Testis (tissue), 3 donors: ENCODE measurements around the gene HAAO. TPM values are rescaled to one million over a fixed set of nuclear protein-coding genes. Genes with fewer than 3 reads are reported as not detected.

Experiments
- DNase-seq: peaks from one replicate; pipeline ENCODE4 v3.0.0-alpha.2; 2019
- H3K27ac ChIP-seq, 2 donors: fragments of 200-600 bp; sonication (generic); one replicate each; pipeline ENCODE4 v1.5.1; 2019
- H3K27me3 ChIP-seq: fragments of 200-600 bp; sonication (generic); one replicate; pipeline ENCODE4 v1.5.1; 2019
- H3K36me3 ChIP-seq: fragments of 200-600 bp; sonication (generic); one replicate; pipeline ENCODE4 v1.5.1; 2017; ENCODE audit warnings: low read depth; ENCODE audit errors: missing control alignments
- H3K4me1 ChIP-seq: fragments of 200-600 bp; sonication (generic); one replicate; pipeline ENCODE4 v1.5.1; 2019
- H3K4me3 ChIP-seq, 2 donors: fragments of 200-600 bp; sonication (generic); one replicate each; pipeline ENCODE4 v1.5.1; 2017 to 2019
- H3K9me3 ChIP-seq: fragments of 200-600 bp; sonication (generic); one replicate; pipeline ENCODE4 v1.5.1; 2017
- POLR2A ChIP-seq: fragments of 450-650 bp; IDR thresholded peaks from one replicate; pipeline ENCODE4 v1.6.1; 2017; ENCODE audit warnings: antibody characterized with exemption, mild to moderate bottlenecking, moderate library complexity
- WGBS, 2 donors: methylation state at CpG; one replicate each; pipeline ENCODE4 v1.1.5; 2018; 5-methylcytosine and 5-hydroxymethylcytosine counted together
- intact Hi-C: fragments of 100-400 bp; cut with DNase I; formaldehyde crosslinking; loops from one replicate; pipeline ENCODE4 v1.15.1; 2023; ENCODE audit warnings: low total_unique reads
- polyA plus RNA-seq: library from polyadenylated mRNA; stranded (reverse); fragments of 350-450 nt; fragmentation: Illumina TruSeq; extraction: RNeasy Lipid Tissue Mini Kit (QIAGEN cat#74804); gene quantifications from one replicate; pipeline ENCODE4 v1.2.3, GENCODE V29; 2014; ENCODE audit warnings: low read depth, low replicate concordance; ENCODE audit not compliant: insufficient read depth
- total RNA-seq, 2 donors: library from RNA; depleted of rRNA; stranded (reverse); fragments of >200 nt; gene quantifications; one replicate each; pipeline ENCODE4 v1.2.3, GENCODE V29; 2016
- TF ChIP-seq, protein P1 (sequence below), 3 experiments: fragments of 450-650 bp in 2 of 3; fragments of 200-600 bp in 1 of 3; sonication (generic) in 1 of 3; IDR thresholded peaks; one replicate each; pipeline ENCODE4 v1.5.1; 2016 to 2019; ENCODE audit warnings: antibody characterized with exemption in 3 of 3, mild to moderate bottlenecking in 2 of 3, moderate library complexity in 1 of 3

Gene HAAO
- total and polyA plus RNA-seq, 3 donors from 2014 or later, result 3.2 to 6.0 (median 5.3) TPM

DNA sequence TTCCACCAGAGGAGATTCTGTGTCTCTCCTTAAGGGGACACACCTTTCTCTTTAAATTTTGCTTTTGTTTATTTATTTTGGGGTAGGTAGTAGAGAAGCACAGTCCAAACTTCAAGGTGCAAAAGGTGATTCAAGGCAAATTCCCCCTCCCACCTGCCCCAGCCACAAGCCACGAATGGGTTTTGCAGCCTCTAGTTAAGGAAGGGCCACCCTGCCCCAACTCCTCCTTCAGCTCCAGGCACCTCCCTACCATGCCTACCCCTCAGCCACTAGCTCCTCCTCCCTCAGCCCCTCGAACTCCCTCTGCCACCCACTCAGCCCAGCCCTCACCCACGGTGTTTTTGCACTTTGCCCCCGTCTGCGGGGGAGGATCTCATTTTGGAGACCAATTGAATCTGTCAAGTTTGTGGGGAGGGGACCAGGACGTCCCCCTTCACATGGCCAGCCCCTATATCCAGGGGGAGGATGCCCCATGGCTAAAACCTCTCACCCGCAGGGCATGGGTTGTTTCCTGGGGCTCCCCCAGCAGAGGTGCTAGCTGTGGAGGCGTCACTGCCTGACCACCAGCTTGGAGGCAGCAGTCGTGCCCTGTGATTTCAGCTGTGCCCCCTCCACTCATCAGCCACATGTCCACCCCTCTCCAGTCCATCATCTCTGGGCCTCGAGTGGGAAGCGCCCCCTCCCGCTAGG lies 4.5 kb downstream of the HAAO start:
- Histone ChIP-seq H3K36me3 (no peaks in the 10 kb centered on the region), H3K4me1 (no peaks in the 10 kb centered on the region), H3K27me3 (no peaks in the 10 kb centered on the region), H3K4me3 (no peak overlapping the region), H3K27ac (no peak overlapping the region), H3K9me3 (no peaks in the 10 kb centered on the region)
- TF ChIP-seq, protein P1, sequence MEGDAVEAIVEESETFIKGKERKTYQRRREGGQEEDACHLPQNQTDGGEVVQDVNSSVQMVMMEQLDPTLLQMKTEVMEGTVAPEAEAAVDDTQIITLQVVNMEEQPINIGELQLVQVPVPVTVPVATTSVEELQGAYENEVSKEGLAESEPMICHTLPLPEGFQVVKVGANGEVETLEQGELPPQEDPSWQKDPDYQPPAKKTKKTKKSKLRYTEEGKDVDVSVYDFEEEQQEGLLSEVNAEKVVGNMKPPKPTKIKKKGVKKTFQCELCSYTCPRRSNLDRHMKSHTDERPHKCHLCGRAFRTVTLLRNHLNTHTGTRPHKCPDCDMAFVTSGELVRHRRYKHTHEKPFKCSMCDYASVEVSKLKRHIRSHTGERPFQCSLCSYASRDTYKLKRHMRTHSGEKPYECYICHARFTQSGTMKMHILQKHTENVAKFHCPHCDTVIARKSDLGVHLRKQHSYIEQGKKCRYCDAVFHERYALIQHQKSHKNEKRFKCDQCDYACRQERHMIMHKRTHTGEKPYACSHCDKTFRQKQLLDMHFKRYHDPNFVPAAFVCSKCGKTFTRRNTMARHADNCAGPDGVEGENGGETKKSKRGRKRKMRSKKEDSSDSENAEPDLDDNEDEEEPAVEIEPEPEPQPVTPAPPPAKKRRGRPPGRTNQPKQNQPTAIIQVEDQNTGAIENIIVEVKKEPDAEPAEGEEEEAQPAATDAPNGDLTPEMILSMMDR (IDR thresholded peaks at IDR 0.05), result no peak
- TF ChIP-seq POLR2A, result no peak
- intact Hi-C loops, result no loop called here
- no peak for DNase-seq
- WGBS, 2 donors, result 84 to 88% methylated on average over 11 to 12 of the region's 12 CpGs

DNA sequence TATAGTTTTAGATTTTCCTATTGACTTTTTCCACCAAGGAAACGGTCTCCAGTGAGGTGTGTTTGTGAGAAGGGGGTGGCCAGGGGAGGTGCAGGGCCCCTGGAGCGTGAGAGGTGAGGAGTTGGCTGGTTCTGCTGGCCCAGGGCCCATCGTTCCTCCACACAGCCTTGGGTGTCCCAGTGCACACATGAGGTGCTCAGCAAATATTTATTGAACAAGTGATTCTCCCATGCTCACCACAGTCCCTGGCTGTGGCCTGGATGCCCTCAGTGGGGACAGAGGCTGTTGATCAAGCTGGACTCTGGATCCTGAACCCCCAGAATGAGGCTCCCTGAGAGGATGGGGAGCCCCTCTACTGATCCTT lies 5.0 kb downstream of the HAAO start:
- Histone ChIP-seq H3K9me3 (no peaks in the 10 kb centered on the region), H3K36me3 (no peaks in the 10 kb centered on the region), H3K4me3 (no peak overlapping the region), H3K4me1 (no peaks in the 10 kb centered on the region), H3K27ac (no peak overlapping the region), H3K27me3 (no peaks in the 10 kb centered on the region)
- TF ChIP-seq, protein P1 (IDR thresholded peaks at IDR 0.05), result no peak
- no peak for TF ChIP-seq POLR2A
- intact Hi-C loops, result no loop called here
- no peak for DNase-seq
- 90 to 96% methylated on average over 3 of the region's 3 CpGs for WGBS, 2 donors

DNA sequence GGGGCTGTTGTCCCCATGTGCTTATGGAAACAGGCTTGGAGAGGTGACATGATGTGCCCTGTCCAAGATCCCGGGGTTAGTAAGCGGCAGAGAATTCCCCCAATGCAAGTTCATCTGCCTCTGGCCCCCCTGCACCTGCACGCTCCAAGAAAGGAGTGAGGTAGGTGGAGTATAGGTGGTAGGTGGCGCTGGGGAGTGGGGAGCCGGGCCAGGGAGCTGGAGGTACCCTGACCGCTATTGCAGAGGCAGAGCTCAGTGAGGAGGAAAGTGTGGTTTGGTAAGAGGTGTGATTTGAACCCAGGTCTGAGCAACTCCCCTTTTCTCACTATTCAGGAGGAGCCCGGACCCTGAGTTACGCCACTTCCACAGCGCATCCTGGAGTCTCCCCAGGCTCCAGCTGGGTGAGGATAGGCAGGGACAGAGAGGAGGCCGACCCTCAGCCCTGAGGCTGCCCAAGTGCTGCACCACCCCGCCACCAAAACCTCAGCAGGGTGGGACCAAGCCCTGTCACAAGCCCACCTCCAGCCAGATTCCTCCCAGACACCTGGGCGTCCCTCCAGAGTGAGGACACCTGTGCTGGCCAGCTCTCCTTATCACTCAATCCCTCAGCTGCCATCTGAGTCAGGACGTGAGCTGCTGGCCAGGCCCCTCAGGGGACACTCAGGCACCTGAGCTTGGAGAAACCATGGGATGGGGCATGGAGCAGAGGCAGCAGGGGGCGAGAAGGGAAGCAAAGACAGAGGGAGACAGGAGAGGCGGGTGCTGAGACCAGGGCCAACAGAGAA lies 5.6 kb downstream of the HAAO start:
- TF ChIP-seq, protein P1 (IDR thresholded peaks at IDR 0.05), result no peak
- TF ChIP-seq POLR2A, result no peak
- H3K27me3 ChIP-seq, result no peaks in the 10 kb centered on the region
- H3K27ac ChIP-seq, result no peak overlapping the region
- WGBS, 2 donors, result 84 to 85% methylated on average over 7 to 15 of the region's 15 CpGs
- no peak for DNase-seq
- H3K36me3 ChIP-seq, result no peaks in the 10 kb centered on the region
- intact Hi-C loops, result no loop called here
- H3K9me3 ChIP-seq, result no peaks in the 10 kb centered on the region
- H3K4me3 ChIP-seq, result no peak overlapping the region
- H3K4me1 ChIP-seq, result no peaks in the 10 kb centered on the region

DNA sequence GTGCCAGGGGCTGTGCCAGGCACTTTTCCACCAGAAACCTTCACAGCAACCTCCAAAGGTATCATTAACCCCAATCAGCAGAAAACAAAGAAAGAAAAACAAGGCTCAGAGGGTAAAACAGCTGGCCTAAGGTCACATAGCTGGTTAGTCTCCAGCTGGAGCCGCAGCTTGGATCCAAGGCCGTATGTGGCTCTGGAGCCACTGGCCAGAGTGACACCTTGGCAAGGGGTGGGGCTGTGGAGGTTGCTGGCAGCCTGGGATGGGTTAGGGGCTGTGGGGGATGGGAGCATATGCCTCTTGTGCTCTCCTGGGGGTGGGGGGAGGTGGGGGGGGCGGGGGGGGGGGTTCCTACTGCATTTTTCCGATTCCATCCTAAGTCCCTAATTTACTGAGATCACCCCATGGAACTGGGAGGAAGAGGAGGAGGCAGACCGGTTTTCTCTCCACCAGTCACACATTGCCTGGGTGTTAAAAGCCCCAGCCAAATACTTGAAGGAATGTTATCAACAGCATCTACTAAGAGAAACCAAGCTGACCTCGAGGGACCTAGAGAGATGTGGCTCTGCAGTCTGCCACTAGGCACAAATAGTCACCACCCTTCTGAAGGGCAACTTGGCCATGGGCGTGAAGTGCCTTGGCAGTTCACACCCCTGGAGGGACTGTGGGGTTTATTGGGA lies 8.0 kb downstream of the HAAO start:
- peak; percentile 4 for DNase-seq

More for the DNA sequence above, 8.0 kb downstream of the HAAO start:
- Histone ChIP-seq H3K36me3 (no peaks in the 10 kb centered on the region), H3K27ac (no peak overlapping the region), H3K4me1 (no peaks in the 10 kb centered on the region), H3K9me3 (no peaks in the 10 kb centered on the region), H3K4me3 (no peak overlapping the region), H3K27me3 (no peaks in the 10 kb centered on the region)
- WGBS, 2 donors, result 81 to 85% methylated on average over 3 to 7 of the region's 7 CpGs
- intact Hi-C loops, result no loop called here
- TF ChIP-seq, protein P1 (IDR thresholded peaks at IDR 0.05), result no peak
- no peak for TF ChIP-seq POLR2A
